Common myeloid progenitor, CD34-positive (primary cell): Measurements from ENCODE around the gene EBF4.

ENCODE experiments used
- CTCF ChIA-PET: fragments of 350-600 bp; sonication (Branson Sonifier 250); formaldehyde crosslinking; loops from one replicate; lab custom pipeline; 2021; ENCODE audit warnings: antibody characterized with exemption; lab: Charles Lee
- POLR2A ChIA-PET: fragments of 350-600 bp; sonication (Branson Sonifier 250); formaldehyde crosslinking; loops from one replicate; lab custom pipeline; 2021; ENCODE audit warnings: antibody characterized with exemption; lab: Charles Lee
- DNase-seq, 3 donors: peaks; one replicate each; pipeline versions ENCODE4 v3.0.0 to v3.0.0-alpha.2; 2013
- H3K27ac ChIP-seq, 2 experiments: 1 replicate in 1 of 2; 2 replicates in 1 of 2; pipeline ENCODE4 v1.7.0; 2013; ENCODE audit warnings: inconsistent platforms in 2 of 2, low read length in 2 of 2, mild to moderate bottlenecking in 2 of 2, low read depth in 1 of 2, moderate library complexity in 1 of 2; ENCODE audit not compliant: severe bottlenecking in 2 of 2, insufficient read depth in 1 of 2, poor library complexity in 1 of 2
- H3K27me3 ChIP-seq, 5 experiments: replicated peaks in 2 of 5; 1 replicate in 3 of 5; 2 replicates in 2 of 5; pipeline versions ENCODE4 v1.6.1 to v1.7.0; 2013; ENCODE audit warnings: low read length in 4 of 5, mild to moderate bottlenecking in 2 of 5, moderate library complexity in 2 of 5, inconsistent platforms in 1 of 5; ENCODE audit not compliant: insufficient read depth in 5 of 5, control insufficient read depth in 4 of 5
- H3K36me3 ChIP-seq, 4 experiments: 1 replicate in 2 of 4; 2 replicates in 2 of 4; pipeline versions ENCODE4 v1.6.1 to v1.7.0; 2013; ENCODE audit warnings: low read length in 3 of 4, control low read depth in 1 of 4, mild to moderate bottlenecking in 1 of 4; ENCODE audit not compliant: control insufficient read depth in 4 of 4, insufficient read depth in 4 of 4
- H3K4me1 ChIP-seq, 4 experiments: 1 replicate in 3 of 4; 2 replicates in 1 of 4; pipeline versions ENCODE4 v1.6.1 to v1.7.1; 2013; ENCODE audit warnings: low read length in 3 of 4, mild to moderate bottlenecking in 3 of 4, control low read depth in 1 of 4, inconsistent platforms in 1 of 4, moderate library complexity in 1 of 4; ENCODE audit not compliant: control insufficient read depth in 4 of 4, insufficient read depth in 4 of 4; ENCODE audit errors: control extremely low read depth in 1 of 4
- H3K4me3 ChIP-seq, 7 experiments: 1 replicate in 4 of 7; 2 replicates in 3 of 7; pipeline versions ENCODE4 v1.5.1 to v1.7.0; 2013; ENCODE audit warnings: mild to moderate bottlenecking in 7 of 7, low read length in 6 of 7, moderate library complexity in 6 of 7, inconsistent platforms in 2 of 7, low read depth in 2 of 7, control low read depth in 1 of 7; ENCODE audit not compliant: insufficient read depth in 4 of 7, control insufficient read depth in 1 of 7; ENCODE audit errors: extremely low read depth in 1 of 7
- H3K9me3 ChIP-seq, 5 experiments: 1 replicate in 4 of 5; 2 replicates in 1 of 5; pipeline versions ENCODE4 v1.6.1 to v1.7.1; 2013; ENCODE audit warnings: low read length in 4 of 5, mild to moderate bottlenecking in 2 of 5, inconsistent platforms in 1 of 5, low read depth in 1 of 5, moderate library complexity in 1 of 5; ENCODE audit not compliant: control insufficient read depth in 4 of 5, insufficient read depth in 2 of 5; ENCODE audit errors: control extremely low read depth in 1 of 5
- WGBS: methylation state at CpG from one replicate; pipeline ENCODE4 v1.1.5; 2013; ENCODE audit not compliant: insufficient coverage; 5-methylcytosine and 5-hydroxymethylcytosine counted together

Gene EBF4

GRCh38 chr20:2795451-2795850 lies 102.9 kb downstream of the EBF4 start:
- peaks cover 0 to 28% (median 24%) of the 10 kb centered on the region in 4 experiments for H3K4me1 ChIP-seq
- peak in 1 of 3 donors; percentile 16 for DNase-seq
- POLR2A ChIA-PET: no interaction called here
- CTCF ChIA-PET: interaction anchor here (1.4 kb wide), 1 partner anchor 57 kb away, joined by 4 read pairs; no protein-coding TSS in a partner anchor
- H3K4me3 ChIP-seq: no peak overlapping the region
- H3K27me3 ChIP-seq: no peaks in the 10 kb centered on the region
- peaks cover 5 to 58% (median 45%) of the 10 kb centered on the region in 4 experiments for H3K36me3 ChIP-seq
- H3K27ac ChIP-seq: no peak overlapping the region
- H3K9me3 ChIP-seq: no peaks in the 10 kb centered on the region
- WGBS: 97% methylated on average over 24 of the region's 24 CpGs

GRCh38 chr20:2796011-2796660 lies 103.6 kb downstream of the EBF4 start:
- H3K9me3 ChIP-seq: no peaks in the 10 kb centered on the region
- H3K4me1 ChIP-seq: peaks cover 0 to 31% (median 28%) of the 10 kb centered on the region in 4 experiments
- peaks cover 5 to 58% (median 45%) of the 10 kb centered on the region in 4 experiments for H3K36me3 ChIP-seq
- H3K27ac ChIP-seq: no peak overlapping the region
- 99% methylated on average over 20 of the region's 20 CpGs for WGBS
- ChIA-PET POLR2A (interaction anchor here (0.6 kb wide), 1 partner anchor 23 kb away, joined by 3 read pairs; no protein-coding TSS in a partner anchor), CTCF (interaction anchor here (1.4 to 1.5 kb wide), 2 partner anchors 8 to 56 kb away, joined by 4 to 5 read pairs; no protein-coding TSS in a partner anchor)
- H3K27me3 ChIP-seq: no peaks in the 10 kb centered on the region
- DNase-seq: no peak
- H3K4me3 ChIP-seq: no peak overlapping the region

GRCh38 chr20:2797136-2797983 lies 104.8 kb downstream of the EBF4 start:
- Histone ChIP-seq H3K27me3 (no peaks in the 10 kb centered on the region), H3K9me3 (no peaks in the 10 kb centered on the region), H3K4me3 (no peak overlapping the region), H3K4me1 (peaks cover 0 to 42% (median 38%) of the 10 kb centered on the region in 4 experiments), H3K36me3 (peaks cover 5 to 58% (median 45%) of the 10 kb centered on the region in 4 experiments), H3K27ac (no peak overlapping the region)
- DNase-seq: no peak
- POLR2A ChIA-PET: interaction anchor here (0.6 kb wide), 1 partner anchor 24 kb away, joined by 3 read pairs; no protein-coding TSS in a partner anchor
- CTCF ChIA-PET: interaction anchor here (1.5 to 2.8 kb wide), 2 partner anchors 9 to 53 kb away, joined by 5 to 14 read pairs; no protein-coding TSS in a partner anchor
- 68% methylated on average over 13 of the region's 16 CpGs for WGBS

GRCh38 chr20:2798095-2798805 lies 105.7 kb downstream of the EBF4 start:
- no peak overlapping the region for H3K27ac ChIP-seq
- ChIA-PET CTCF (interaction anchor here (1.5 to 2.8 kb wide), 3 partner anchors 10 to 53 kb away, joined by 5 to 14 read pairs (median 7); no protein-coding TSS in a partner anchor), POLR2A (interaction anchor here (0.6 to 1.8 kb wide), 2 partner anchors 54 to 109 kb away, joined by 4 to 6 read pairs; no protein-coding TSS in a partner anchor)
- DNase-seq: no peak
- WGBS: 86% methylated on average over 19 of the region's 19 CpGs
- H3K27me3 ChIP-seq: no peaks in the 10 kb centered on the region
- H3K36me3 ChIP-seq: peaks cover 5 to 56% (median 44%) of the 10 kb centered on the region in 4 experiments
- peak overlapping the region in 1 of 7 experiments; percentile 93 for H3K4me3 ChIP-seq
- H3K4me1 ChIP-seq: peaks cover 0 to 43% (median 38%) of the 10 kb centered on the region in 4 experiments
- H3K9me3 ChIP-seq: no peaks in the 10 kb centered on the region

GRCh38 chr20:2798814-2799213 lies 106.2 kb downstream of the EBF4 start:
- 91% methylated on average over 2 of the region's 6 CpGs for whole genome bisulfite sequencing
- Histone ChIP-seq H3K27me3 (no peaks in the 10 kb centered on the region), H3K36me3 (peaks cover 5 to 51% (median 42%) of the 10 kb centered on the region in 4 experiments), H3K4me1 (peaks cover 0 to 43% (median 38%) of the 10 kb centered on the region in 4 experiments), H3K9me3 (no peaks in the 10 kb centered on the region), H3K4me3 (peak overlapping the region in 5 of 7 experiments; percentile 4 to 95 (median 93)), H3K27ac (no peak overlapping the region)
- CTCF ChIA-PET: interaction anchor here (0.9 to 2.8 kb wide), 3 partner anchors 10 to 57 kb away, joined by 4 to 14 read pairs (median 7); no protein-coding TSS in a partner anchor
- POLR2A ChIA-PET: interaction anchor here (0.6 to 2.5 kb wide), 3 partner anchors 53 to 110 kb away, joined by 4 to 6 read pairs (median 6); no protein-coding TSS in a partner anchor
- peak in 1 of 3 donors; percentile 26 for DNase-seq

- ChIA-PET POLR2A (interaction anchor here (0.6 to 2.5 kb wide), 3 partner anchors 53 to 110 kb away, joined by 4 to 6 read pairs (median 6); no protein-coding TSS in a partner anchor), CTCF (interaction anchor here (0.8 to 2.8 kb wide), 5 partner anchors 11 to 60 kb away, joined by 3 to 14 read pairs (median 5); no protein-coding TSS in a partner anchor)
- DNase-seq: peak in 2 of 3 donors; percentile 37 to 50
- Histone ChIP-seq H3K9me3 (no peaks in the 10 kb centered on the region), H3K4me3 (peak overlapping the region in 6 of 7 experiments; percentile 83 to 95 (median 90)), H3K27me3 (peaks cover 0 to 3% (median 0%) of the 10 kb centered on the region in 5 experiments), H3K36me3 (peaks cover 5 to 46% (median 39%) of the 10 kb centered on the region in 4 experiments), H3K27ac (peak overlapping the region in 1 of 2 experiments; percentile 49), H3K4me1 (peaks cover 0 to 44% (median 38%) of the 10 kb centered on the region in 4 experiments)
- 40% methylated on average over 9 of the region's 9 CpGs for WGBS
These were observed 106.7 kb downstream of the EBF4 start for GRCh38 chr20:2799271-2799670.
